CD8-positive, alpha-beta memory T cell (primary cell): ENCODE results near the gene HCAR3. TPM values are rescaled to one million over a fixed set of nuclear protein-coding genes. Genes with fewer than 3 reads are reported as not detected.
"Not testable (repeated sequence)": the region's sequence is repeated elsewhere in the genome, so short reads cannot be mapped to it uniquely, and the experiment has no call there.

Experiments
- CTCF ChIA-PET: fragments of 350-600 bp; sonication (Branson Sonifier 250); formaldehyde crosslinking; loops from one replicate; lab custom pipeline; 2021; ENCODE audit warnings: antibody characterized with exemption; lab: Charles Lee
- POLR2A ChIA-PET: fragments of 350-600 bp; sonication (Branson Sonifier 250); formaldehyde crosslinking; loops from one replicate; lab custom pipeline; 2021; ENCODE audit warnings: antibody characterized with exemption; lab: Charles Lee
- DNase-seq, 5 donors: peaks; one replicate each; pipeline versions ENCODE4 v3.0.0 to v3.0.0-alpha.2; 2020 to 2022; ENCODE audit warnings: mixed read lengths in 1 of 5
- H3K27ac ChIP-seq: one replicate; pipeline ENCODE4 v1.7.0; 2013; ENCODE audit warnings: low read depth, mild to moderate bottlenecking, low read length, moderate library complexity
- H3K27me3 ChIP-seq: 2 replicates; pipeline ENCODE4 v1.7.0; 2013; ENCODE audit warnings: low read length, mild to moderate bottlenecking; ENCODE audit not compliant: insufficient read depth, poor library complexity, severe bottlenecking
- H3K36me3 ChIP-seq: 2 replicates; pipeline ENCODE4 v1.7.0; 2013; ENCODE audit warnings: mild to moderate bottlenecking, low read length, moderate library complexity; ENCODE audit not compliant: insufficient read depth
- H3K4me1 ChIP-seq: 2 replicates; pipeline ENCODE4 v1.7.0; 2013; ENCODE audit warnings: mild to moderate bottlenecking, low read length, moderate library complexity; ENCODE audit not compliant: insufficient read depth
- H3K4me3 ChIP-seq: 2 replicates; pipeline ENCODE4 v1.7.0; 2013; ENCODE audit warnings: mild to moderate bottlenecking, low read length
- H3K9me3 ChIP-seq: 2 replicates; pipeline ENCODE4 v1.7.0; 2013; ENCODE audit warnings: mild to moderate bottlenecking, low read length
- H3K27ac Mint-ChIP-seq, 8 donors: one replicate each; pipeline ENCODE4 v1.8.0; 2020 to 2021; ENCODE audit warnings: mixed read lengths in 8 of 8, mild to moderate bottlenecking in 6 of 8, inconsistent platforms in 3 of 8, moderate library complexity in 3 of 8
- H3K27me3 Mint-ChIP-seq, 2 donors: one replicate each; pipeline ENCODE4 v1.8.0; 2020 to 2021; ENCODE audit warnings: mixed read lengths in 2 of 2, mild to moderate bottlenecking in 1 of 2, moderate library complexity in 1 of 2
- H3K36me3 Mint-ChIP-seq, 3 donors: one replicate each; pipeline ENCODE4 v1.8.0; 2020 to 2021; ENCODE audit warnings: mixed read lengths in 3 of 3, inconsistent platforms in 1 of 3, mild to moderate bottlenecking in 1 of 3
- H3K4me1 Mint-ChIP-seq, 3 donors: one replicate each; pipeline ENCODE4 v1.8.0; 2020 to 2021; ENCODE audit warnings: mixed read lengths in 3 of 3, inconsistent platforms in 1 of 3, mild to moderate bottlenecking in 1 of 3
- H3K4me3 Mint-ChIP-seq, 7 donors: one replicate each; pipeline ENCODE4 v1.8.0; 2020 to 2021; ENCODE audit warnings: mixed read lengths in 7 of 7, mild to moderate bottlenecking in 6 of 7, moderate library complexity in 4 of 7, inconsistent platforms in 2 of 7
- H3K9me3 Mint-ChIP-seq, 5 donors: one replicate each; pipeline ENCODE4 v1.8.0; 2020 to 2022; ENCODE audit warnings: mixed read lengths in 5 of 5, mild to moderate bottlenecking in 3 of 5, moderate library complexity in 2 of 5, inconsistent platforms in 1 of 5
- polyA plus RNA-seq: library from polyadenylated mRNA; unstranded; fragments of 300-500 nt; fragmentation: Illumina TruSeq; gene quantifications from one replicate; pipeline ENCODE4 v1.2.3, GENCODE V29; 2021
- total RNA-seq, 2 experiments: library from RNA; stranded (reverse); gene quantifications; one replicate each; pipeline ENCODE4 v1.2.3, GENCODE V29; 2021

Gene HCAR3
- not detected for total RNA-seq
- polyA plus RNA-seq = not detected

GRCh38 chr12:122716658-122717057, at the start of gene HCAR3:
HCAR3 (minus strand) TSS chr12:122716811; CDS start chr12:122716737, 74 bp downstream.
- H3K27ac Mint-ChIP-seq, H3K27me3 Mint-ChIP-seq, H3K4me1 Mint-ChIP-seq, H3K36me3 ChIP-seq, H3K27ac ChIP-seq, POLR2A ChIA-PET, H3K36me3 Mint-ChIP-seq, H3K4me3 ChIP-seq, H3K9me3 ChIP-seq, CTCF ChIA-PET, H3K4me1 ChIP-seq, H3K9me3 Mint-ChIP-seq, H3K4me3 Mint-ChIP-seq, DNase-seq, H3K27me3 ChIP-seq: not testable (repeated sequence)

- H3K4me1 Mint-ChIP-seq = peaks cover 40 to 76% (median 58%) of the 10 kb centered on the region in 3 donors
- POLR2A ChIA-PET = no interaction called here
- H3K9me3 ChIP-seq = no peaks in the 10 kb centered on the region
- peaks cover 3 to 84% (median 25%) of the 10 kb centered on the region in 3 donors for H3K36me3 Mint-ChIP-seq
- H3K4me3 ChIP-seq = no peak overlapping the region
- H3K27ac Mint-ChIP-seq = peak overlapping the region in 5 of 8 donors; percentile 18 to 59 (median 56)
- H3K36me3 ChIP-seq = peaks cover 32% of the 10 kb centered on the region
- DNase-seq = no peak
- no peaks in the 10 kb centered on the region for H3K9me3 Mint-ChIP-seq
- CTCF ChIA-PET = interaction anchor here (0.9 kb wide), 1 partner anchor 16 kb away, joined by 3 read pairs; no protein-coding TSS in a partner anchor
- H3K27me3 ChIP-seq = no peaks in the 10 kb centered on the region
- peaks cover 22% of the 10 kb centered on the region for H3K4me1 ChIP-seq
- no peaks in the 10 kb centered on the region for H3K27me3 Mint-ChIP-seq
- H3K4me3 Mint-ChIP-seq = peak overlapping the region in 1 of 7 donors; percentile 35
- no peak overlapping the region for H3K27ac ChIP-seq
Observed at GRCh38 chr12:122757568-122757967, 41.0 kb upstream of the HCAR3 start.

- H3K27me3 ChIP-seq = no peaks in the 10 kb centered on the region
- no peak overlapping the region for H3K4me3 ChIP-seq
- DNase-seq = no peak
- Mint-ChIP-seq H3K4me1 (peaks cover 44 to 73% (median 58%) of the 10 kb centered on the region in 3 donors), H3K9me3 (no peaks in the 10 kb centered on the region), H3K4me3 (peak overlapping the region in 1 of 7 donors; percentile 51), H3K36me3 (peaks cover 0 to 63% (median 25%) of the 10 kb centered on the region in 3 donors), H3K27ac (peak overlapping the region in 7 of 8 donors; percentile 23 to 66 (median 47)), H3K27me3 (no peaks in the 10 kb centered on the region)
- H3K36me3 ChIP-seq = peaks cover 24% of the 10 kb centered on the region
- peaks cover 27% of the 10 kb centered on the region for H3K4me1 ChIP-seq
- POLR2A ChIA-PET = no interaction called here
- CTCF ChIA-PET = no interaction called here
- no peak overlapping the region for H3K27ac ChIP-seq
- H3K9me3 ChIP-seq = no peaks in the 10 kb centered on the region
Observed at GRCh38 chr12:122754790-122755189, 38.2 kb upstream of the HCAR3 start.

- H3K4me3 Mint-ChIP-seq = peak overlapping the region; percentile 79 to 97 (median 94)
- POLR2A ChIA-PET = interaction anchor here (0.6 to 1.6 kb wide), 7 partner anchors 11 to 252 kb away, joined by 3 to 6 read pairs (median 4); partner anchors contain the start of genes OGFOD2, RSRC2 and ZCCHC8
Observed at GRCh38 chr12:122753319-122753650, 36.7 kb upstream of the HCAR3 start.

GRCh38 chr12:122752464-122753318, 36.1 kb upstream of the HCAR3 start, which contains the start of gene DENR:
DENR (plus strand) TSS chr12:122752824; CDS start chr12:122753702, 878 bp downstream.
- peak within 1 kb of the TSS; percentile 74 to 99 (median 96) for H3K27ac Mint-ChIP-seq
- CTCF ChIA-PET = interaction anchor here (0.7 to 2.7 kb wide), 2 partner anchors 22 to 353 kb away, joined by 3 to 11 read pairs; no protein-coding TSS in a partner anchor
- H3K27me3 ChIP-seq = no peaks in the 10 kb centered on the region
- POLR2A ChIA-PET = interaction anchor here (1.1 to 1.6 kb wide), 4 partner anchors 12 to 252 kb away, joined by 3 to 5 read pairs (median 4); partner anchors contain the start of genes OGFOD2, RSRC2 and ZCCHC8
- peaks cover 15% of the 10 kb centered on the region for H3K36me3 ChIP-seq
- H3K9me3 Mint-ChIP-seq = no peaks in the 10 kb centered on the region
- H3K4me1 Mint-ChIP-seq = peaks cover 39 to 59% (median 54%) of the 10 kb centered on the region in 3 donors
- H3K4me3 ChIP-seq = peak within 1 kb of the TSS; percentile 97
- peaks cover 27% of the 10 kb centered on the region for H3K4me1 ChIP-seq
- H3K27me3 Mint-ChIP-seq = no peaks in the 10 kb centered on the region
- peaks cover 0 to 47% (median 23%) of the 10 kb centered on the region in 3 donors for H3K36me3 Mint-ChIP-seq
- peak within 1 kb of the TSS; percentile 79 to 97 (median 94) for H3K4me3 Mint-ChIP-seq
- H3K9me3 ChIP-seq = no peaks in the 10 kb centered on the region
- DNase-seq = peak; percentile 99
- H3K27ac ChIP-seq = peak within 1 kb of the TSS; percentile 90

More at GRCh38 chr12:122753319-122753650, 36.7 kb upstream of the HCAR3 start:
- Mint-ChIP-seq H3K9me3 (no peaks in the 10 kb centered on the region), H3K27me3 (no peaks in the 10 kb centered on the region), H3K4me1 (peaks cover 41 to 63% (median 56%) of the 10 kb centered on the region in 3 donors), H3K36me3 (peaks cover 0 to 52% (median 25%) of the 10 kb centered on the region in 3 donors), H3K27ac (peak overlapping the region; percentile 74 to 99 (median 96))
- peak overlapping the region; percentile 97 for H3K4me3 ChIP-seq
- peaks cover 15% of the 10 kb centered on the region for H3K36me3 ChIP-seq
- peak overlapping the region; percentile 90 for H3K27ac ChIP-seq
- no peaks in the 10 kb centered on the region for H3K9me3 ChIP-seq
- DNase-seq = no peak
- H3K27me3 ChIP-seq = no peaks in the 10 kb centered on the region
- CTCF ChIA-PET = interaction anchor here (0.7 to 2.7 kb wide), 2 partner anchors 22 to 354 kb away, joined by 3 to 11 read pairs; no protein-coding TSS in a partner anchor
- peaks cover 27% of the 10 kb centered on the region for H3K4me1 ChIP-seq

- H3K27me3 Mint-ChIP-seq, H3K9me3 Mint-ChIP-seq, H3K27ac ChIP-seq, H3K4me3 ChIP-seq, H3K9me3 ChIP-seq, DNase-seq, POLR2A ChIA-PET, H3K27me3 ChIP-seq, CTCF ChIA-PET: not testable (repeated sequence)
- Mint-ChIP-seq H3K36me3 (peaks cover 0 to 31% (median 15%) of the 10 kb centered on the region in 3 donors), H3K4me1 (peaks cover 25 to 42% (median 37%) of the 10 kb centered on the region in 3 donors), H3K27ac (peak overlapping the region; percentile 41 to 95 (median 86)), H3K4me3 (peak overlapping the region; percentile 43 to 90 (median 79))
- H3K4me1 ChIP-seq = peaks cover 24% of the 10 kb centered on the region
- H3K36me3 ChIP-seq = peaks cover 15% of the 10 kb centered on the region
Observed at GRCh38 chr12:122750781-122751515, 34.3 kb upstream of the HCAR3 start.

- CTCF ChIA-PET = no interaction called here
- POLR2A ChIA-PET = no interaction called here
- Mint-ChIP-seq H3K27me3 (no peaks in the 10 kb centered on the region), H3K36me3 (peaks cover 0 to 19% (median 7%) of the 10 kb centered on the region in 3 donors), H3K9me3 (no peaks in the 10 kb centered on the region), H3K27ac (peak overlapping the region in 2 of 8 donors; percentile 22 to 38), H3K4me1 (peaks cover 21 to 33% (median 28%) of the 10 kb centered on the region in 3 donors), H3K4me3 (peak overlapping the region in 1 of 7 donors; percentile 65)
- no peaks in the 10 kb centered on the region for H3K27me3 ChIP-seq
- H3K27ac ChIP-seq = no peak overlapping the region
- no peaks in the 10 kb centered on the region for H3K9me3 ChIP-seq
- H3K4me3 ChIP-seq = no peak overlapping the region
- H3K36me3 ChIP-seq = peaks cover 6% of the 10 kb centered on the region
- H3K4me1 ChIP-seq = peaks cover 22% of the 10 kb centered on the region
- no peak for DNase-seq
Observed at GRCh38 chr12:122749569-122750332, 33.1 kb upstream of the HCAR3 start.
